Measurements from ENCODE around the gene NOL6.
"Not testable (repeated sequence)": the region's sequence is repeated elsewhere in the genome, so short reads cannot be mapped to it uniquely, and the experiment has no call there.

The NOL6 gene

GRCh38 chr9:33431420-33431819 is 42.3 kb downstream of the NOL6 start:
- ATAC-seq, result no peak
- DNase-seq, result no peak

- ATAC-seq (no peak), DNase-seq (no peak)
Measured at GRCh38 chr9:33430942-33431341, 42.8 kb downstream of the NOL6 start.

- no peak for ATAC-seq
- no peak for DNase-seq
Measured at GRCh38 chr9:33429256-33429985, 44.3 kb downstream of the NOL6 start.

- no peak for DNase-seq
Measured at GRCh38 chr9:33426843-33427293, 46.9 kb downstream of the NOL6 start.

GRCh38 chr9:33425128-33425533 is 48.6 kb downstream of the NOL6 start:
- no peak for ATAC-seq
- no peak for DNase-seq

More at GRCh38 chr9:33426843-33427293, 46.9 kb downstream of the NOL6 start:
- ATAC-seq, result peak; percentile 61

GRCh38 chr9:33424492-33424891 is 49.2 kb downstream of the NOL6 start:
- not testable (repeated sequence) for DNase-seq, ATAC-seq

GRCh38 chr9:33424043-33424442 is 49.7 kb downstream of the NOL6 start:
- not testable (repeated sequence) for ATAC-seq, DNase-seq

GRCh38 chr9:33419708-33420303 is 53.9 kb downstream of the NOL6 start:
- ATAC-seq, result no peak
- no peak for DNase-seq

- ATAC-seq (no peak), DNase-seq (no peak)
Measured at GRCh38 chr9:33418090-33418489, 55.6 kb downstream of the NOL6 start.

GRCh38 chr9:33416996-33417395 is 56.7 kb downstream of the NOL6 start:
- no peak for ATAC-seq

GRCh38 chr9:33415501-33416038 is 58.2 kb downstream of the NOL6 start:
- peak; percentile 93 for DNase-seq

More at GRCh38 chr9:33416996-33417395, 56.7 kb downstream of the NOL6 start:
- no peak for DNase-seq

GRCh38 chr9:33414889-33415500 is 58.7 kb downstream of the NOL6 start:
- peak; percentile 19 for ATAC-seq

More at GRCh38 chr9:33415501-33416038, 58.2 kb downstream of the NOL6 start:
- ATAC-seq, result peak; percentile 93

GRCh38 chr9:33414268-33414667 is 59.5 kb downstream of the NOL6 start:
- DNase-seq (no peak), ATAC-seq (no peak)

More at GRCh38 chr9:33414889-33415500, 58.7 kb downstream of the NOL6 start:
- DNase-seq, result no peak
